Fibroblast of upper back skin (primary cell): ENCODE results near the gene HMGCR.

ENCODE experiments used
- DNase-seq: peaks from one replicate; pipeline ENCODE4 v3.0.0-alpha.2; 2013

The HMGCR gene

DNA sequence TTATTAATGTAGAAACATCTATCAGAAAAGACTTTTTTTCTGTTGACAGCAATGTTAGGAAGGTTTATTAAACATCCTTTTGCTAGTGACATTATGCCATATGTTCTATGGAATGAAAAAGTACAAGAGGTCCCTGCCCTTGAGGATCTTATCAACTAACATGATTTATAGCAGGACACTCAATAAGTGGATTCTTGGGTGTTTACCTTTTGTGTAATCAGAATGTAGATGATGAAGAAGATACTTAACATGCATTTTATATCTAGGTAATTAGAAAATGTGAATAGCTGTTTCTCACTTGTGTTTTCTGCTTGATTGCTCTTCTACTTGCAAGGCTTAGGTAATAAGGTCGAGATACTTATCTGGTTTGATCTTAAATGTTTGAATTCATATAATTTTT is 4.9 kb downstream of the HMGCR start:
- no peak for DNase-seq

DNA sequence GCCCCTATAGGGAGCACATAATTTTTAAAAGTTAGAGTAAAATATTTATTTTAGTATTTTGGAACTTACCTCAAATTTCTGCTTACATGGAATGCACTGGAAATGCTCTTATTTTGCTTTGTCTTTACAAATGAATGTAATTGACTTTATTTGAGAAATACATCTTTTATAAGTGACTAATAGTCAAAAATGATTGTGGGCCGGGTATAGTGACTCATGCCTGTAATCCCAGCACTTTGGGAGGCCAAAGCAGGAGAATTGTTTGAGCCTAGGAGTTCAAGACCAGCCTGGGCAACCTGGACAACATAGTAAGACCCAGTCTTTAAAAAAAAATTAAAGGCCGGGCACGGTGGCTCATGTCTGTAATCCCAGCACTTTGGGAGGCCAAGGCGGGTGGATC is 5.8 kb downstream of the HMGCR start:
- DNase-seq: no peak

DNA sequence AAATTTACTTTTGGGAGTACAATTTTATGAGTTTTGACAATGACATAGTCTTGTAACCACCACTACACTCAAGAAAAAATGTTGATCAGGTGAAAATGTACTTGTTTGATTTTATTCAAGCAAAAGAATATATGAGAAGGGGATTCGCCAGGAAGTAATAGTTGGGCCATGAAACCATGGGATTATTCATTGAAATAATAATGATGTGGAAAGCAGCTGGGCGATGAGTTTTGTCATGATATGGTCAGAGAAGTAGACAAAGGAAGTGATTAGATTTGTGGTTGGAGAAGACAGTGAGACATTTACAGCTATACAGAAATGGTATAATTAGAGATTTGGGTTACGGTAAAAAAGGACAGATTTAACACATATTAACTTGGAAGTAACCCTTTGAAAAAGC is 11.2 kb downstream of the HMGCR start:
- DNase-seq: no peak

DNA sequence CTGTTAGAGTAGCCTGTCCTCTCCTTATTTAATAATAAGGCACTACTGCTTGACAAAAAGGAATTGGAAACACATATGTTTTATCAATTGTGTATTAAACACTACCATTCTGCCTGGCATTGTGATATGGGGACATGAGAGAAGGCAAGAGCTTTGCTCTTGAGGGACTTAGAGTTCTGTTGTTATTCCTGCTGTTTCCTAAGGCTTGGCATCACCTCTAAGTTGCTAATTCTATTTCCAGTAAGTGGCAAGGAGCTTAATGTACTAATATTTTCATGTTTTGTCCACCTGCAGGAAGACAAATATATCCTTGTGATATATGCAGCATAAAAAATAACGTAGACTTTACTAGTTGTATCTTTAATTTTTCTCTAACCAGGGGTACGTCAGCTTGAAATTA is 12.6 kb downstream of the HMGCR start:
- DNase-seq: no peak

DNA sequence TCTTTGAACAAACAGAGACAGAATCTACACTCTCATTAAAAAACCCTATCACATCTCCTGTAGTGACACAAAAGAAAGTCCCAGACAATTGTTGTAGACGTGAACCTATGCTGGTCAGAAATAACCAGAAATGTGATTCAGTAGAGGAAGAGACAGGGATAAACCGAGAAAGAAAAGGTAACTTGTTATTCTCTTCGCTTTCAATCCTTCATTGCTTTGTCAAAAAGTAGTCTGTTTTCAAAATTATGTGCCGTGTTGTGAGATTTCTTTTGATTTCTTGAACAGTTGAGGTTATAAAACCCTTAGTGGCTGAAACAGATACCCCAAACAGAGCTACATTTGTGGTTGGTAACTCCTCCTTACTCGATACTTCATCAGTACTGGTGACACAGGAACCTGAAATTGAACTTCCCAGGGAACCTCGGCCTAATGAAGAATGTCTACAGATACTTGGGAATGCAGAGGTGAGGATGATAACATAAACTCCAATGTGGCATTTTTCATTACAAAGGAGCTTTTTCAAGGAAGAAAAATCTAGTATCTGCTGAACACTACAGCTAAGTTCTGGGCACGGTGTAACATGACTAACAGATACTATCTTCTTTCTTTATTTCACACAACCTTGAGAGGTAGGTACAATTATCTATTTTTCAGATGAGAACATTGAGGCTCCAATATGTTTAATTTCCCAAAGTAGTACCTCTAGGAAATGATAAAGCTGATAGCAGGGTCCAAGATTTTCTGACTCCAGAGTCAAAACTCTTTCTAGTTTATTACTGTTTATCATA is 14.3 kb downstream of the HMGCR start:
- no peak for DNase-seq

DNA sequence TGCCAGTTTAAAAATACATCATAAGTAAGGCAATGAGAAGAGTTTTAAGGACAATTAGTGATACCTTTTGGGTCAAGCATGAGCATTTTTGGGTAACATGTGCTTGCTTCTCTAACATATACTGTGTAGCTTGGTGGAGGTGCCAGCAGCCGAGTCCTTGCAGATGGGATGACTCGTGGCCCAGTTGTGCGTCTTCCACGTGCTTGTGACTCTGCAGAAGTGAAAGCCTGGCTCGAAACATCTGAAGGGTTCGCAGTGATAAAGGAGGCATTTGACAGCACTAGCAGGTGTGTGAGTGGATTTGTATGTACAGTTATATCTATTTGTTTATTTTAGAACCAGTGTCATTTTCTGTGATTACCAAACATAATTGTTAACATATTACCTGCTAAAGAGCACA is 18.2 kb downstream of the HMGCR start:
- DNase-seq: no peak

DNA sequence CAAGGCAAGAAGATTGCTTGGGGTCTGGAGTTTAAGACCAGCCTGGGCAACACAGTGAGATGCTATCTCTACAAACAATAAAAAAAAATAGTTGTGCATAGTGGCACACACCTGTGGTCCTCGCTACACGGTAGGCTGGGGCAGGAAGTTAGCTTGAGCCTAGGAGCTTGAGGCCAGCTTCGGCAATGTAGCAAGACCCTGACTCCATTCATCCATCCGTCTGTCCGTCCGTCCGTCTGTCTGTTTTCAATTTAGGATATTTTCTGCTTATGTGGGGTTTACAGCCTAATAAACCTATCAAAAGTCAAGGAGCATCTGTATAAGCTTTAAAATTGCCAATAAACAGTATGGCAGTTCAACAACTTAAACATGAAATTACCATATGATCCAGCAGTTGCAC is 19.7 kb downstream of the HMGCR start:
- no peak for DNase-seq

DNA sequence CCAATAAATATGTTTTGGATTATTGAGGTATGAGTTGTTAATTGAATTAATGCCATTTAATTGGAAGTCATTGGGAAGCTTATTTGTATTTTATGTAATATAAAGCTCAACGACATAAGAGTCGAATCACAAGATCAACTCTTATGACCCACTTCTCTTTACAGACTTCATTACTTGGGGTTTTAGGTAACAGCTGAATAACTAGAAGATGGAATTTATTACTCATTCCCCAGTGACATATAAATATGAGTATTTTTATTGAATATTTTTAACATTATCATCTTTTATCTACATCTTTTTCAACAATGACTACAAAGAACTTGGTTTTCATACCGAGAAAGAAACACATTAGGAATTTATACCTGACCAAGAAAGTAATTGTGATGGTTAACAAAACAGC is 21.1 kb downstream of the HMGCR start:
- DNase-seq: no peak

DNA sequence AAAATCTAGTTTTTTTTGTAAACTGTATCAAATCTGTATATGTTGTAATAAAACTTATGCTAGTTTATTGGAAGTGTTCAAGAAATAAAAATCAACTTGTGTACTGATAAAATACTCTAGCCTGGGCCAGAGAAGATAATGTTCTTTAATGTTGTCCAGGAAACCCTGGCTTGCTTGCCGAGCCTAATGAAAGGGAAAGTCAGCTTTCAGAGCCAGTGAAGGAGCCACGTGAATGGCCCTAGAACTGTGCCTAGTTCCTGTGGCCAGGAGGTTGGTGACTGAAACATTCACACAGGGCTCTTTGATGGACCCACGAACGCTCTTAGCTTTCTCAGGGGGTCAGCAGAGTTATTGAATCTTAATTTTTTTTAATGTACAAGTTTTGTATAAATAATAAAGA is 24.3 kb downstream of the HMGCR start:
- no peak for DNase-seq

DNA sequence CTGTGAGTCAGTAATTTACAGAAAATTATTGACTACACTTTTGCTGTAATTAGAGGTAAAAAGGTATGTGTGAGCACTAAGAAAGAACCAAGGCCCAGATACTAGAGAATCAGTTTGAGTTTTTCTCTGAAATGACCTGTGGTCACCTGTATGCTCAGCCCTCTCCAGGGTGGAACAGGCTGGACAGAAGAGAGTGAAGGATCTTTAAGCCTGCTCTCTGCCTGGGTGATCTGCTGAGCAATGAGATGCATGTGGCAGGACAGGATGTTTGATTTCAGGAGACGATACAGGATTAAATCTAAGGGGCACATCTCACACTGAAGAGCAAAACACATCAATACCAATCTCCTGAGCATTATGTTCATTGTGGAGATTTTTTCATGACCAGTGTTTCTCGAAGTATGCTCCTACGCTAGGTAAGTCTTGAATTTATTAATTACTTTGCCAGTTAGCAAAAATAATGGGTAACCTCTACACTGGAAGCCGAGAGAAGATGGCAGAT is 25.5 kb downstream of the HMGCR start:
- no peak for DNase-seq

DNA sequence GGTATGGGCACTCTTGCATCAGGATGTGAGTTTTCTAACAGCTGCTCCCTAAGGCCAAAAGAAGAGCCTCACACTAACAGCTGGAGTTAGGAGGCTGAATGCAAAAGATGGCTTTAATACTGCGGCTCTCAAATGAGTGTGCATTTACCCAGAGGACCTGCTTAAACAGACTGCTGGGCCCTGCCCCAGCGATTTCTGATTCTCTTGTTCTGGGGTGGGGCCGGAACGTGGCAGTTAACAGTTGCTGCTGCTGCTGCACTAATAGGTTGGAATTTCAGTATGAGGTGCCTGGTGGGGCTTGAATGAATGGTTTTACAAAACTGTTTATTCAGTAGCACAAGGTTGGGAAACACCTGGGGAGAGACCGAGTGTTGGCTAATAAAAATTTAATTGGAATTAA is 26.1 kb downstream of the HMGCR start:
- no peak for DNase-seq

DNA sequence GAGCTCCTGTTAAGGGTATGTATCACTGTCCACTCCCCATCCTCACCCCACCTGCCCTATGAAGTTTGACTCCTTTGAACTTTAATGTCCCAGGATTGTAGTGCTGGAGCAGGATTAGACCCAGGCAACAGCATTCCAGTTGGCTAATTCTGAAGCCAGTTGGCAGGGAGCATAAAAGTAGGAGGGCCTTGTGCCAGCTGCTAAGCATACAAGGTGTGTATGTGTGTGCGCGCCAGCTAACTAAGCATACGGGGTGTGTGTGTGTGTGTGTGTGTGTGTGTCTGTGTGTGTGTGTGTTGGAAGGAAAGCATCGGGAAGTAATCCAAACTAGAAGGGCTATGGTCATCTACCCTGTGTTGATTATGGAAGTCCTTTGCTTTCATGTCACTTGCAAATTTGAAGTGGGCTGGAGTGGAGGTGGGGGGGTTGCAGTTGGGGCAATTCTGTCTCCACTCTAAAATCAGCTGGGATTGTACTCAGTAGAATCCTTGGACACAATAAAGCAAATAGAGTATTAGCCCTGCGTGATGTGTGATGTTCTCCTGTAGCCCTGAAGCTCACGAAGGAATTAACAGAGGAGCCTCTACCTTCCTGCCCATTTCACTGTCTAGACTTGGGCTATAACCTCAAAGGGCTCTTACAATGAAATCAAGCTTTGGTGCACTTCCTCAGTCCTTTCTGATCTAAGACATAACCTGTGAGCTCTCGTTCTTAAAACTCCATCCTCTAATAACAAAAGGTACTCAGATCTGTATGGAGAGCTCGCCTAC is 26.9 kb downstream of the HMGCR start:
- DNase-seq: no peak

DNA sequence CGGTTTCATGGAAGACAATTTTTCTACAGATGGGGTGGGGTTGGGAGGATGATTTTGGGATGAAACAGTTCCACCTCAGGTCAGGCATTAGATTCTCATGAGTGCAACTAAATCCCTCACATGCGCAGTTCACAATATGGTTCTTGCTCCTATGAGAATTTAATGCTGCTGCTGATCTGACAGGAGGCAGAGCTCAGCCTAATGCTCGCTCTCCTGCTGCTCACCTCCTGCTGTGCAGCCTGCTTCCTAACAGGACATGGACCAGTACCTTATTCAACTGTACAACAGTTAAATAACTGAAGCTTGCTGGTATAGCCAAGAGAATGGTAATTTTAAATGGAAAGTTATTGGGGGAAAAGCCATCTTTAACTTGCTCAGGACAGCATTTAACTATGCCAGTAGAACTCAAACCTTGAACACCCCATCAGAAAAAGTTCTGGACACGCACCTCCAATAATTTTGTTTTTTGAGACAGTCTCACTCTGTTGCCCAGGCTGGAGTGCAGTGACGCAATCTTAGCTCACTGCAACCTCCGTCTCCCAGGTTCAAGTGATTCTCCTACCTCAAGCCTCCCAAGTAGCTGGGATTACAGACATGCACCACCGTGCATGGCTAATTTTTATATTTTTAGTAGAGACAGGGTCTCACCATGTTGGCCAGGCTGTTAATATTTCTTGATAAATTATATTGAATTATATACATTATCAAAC is 27.7 kb downstream of the HMGCR start:
- DNase-seq: no peak

DNA sequence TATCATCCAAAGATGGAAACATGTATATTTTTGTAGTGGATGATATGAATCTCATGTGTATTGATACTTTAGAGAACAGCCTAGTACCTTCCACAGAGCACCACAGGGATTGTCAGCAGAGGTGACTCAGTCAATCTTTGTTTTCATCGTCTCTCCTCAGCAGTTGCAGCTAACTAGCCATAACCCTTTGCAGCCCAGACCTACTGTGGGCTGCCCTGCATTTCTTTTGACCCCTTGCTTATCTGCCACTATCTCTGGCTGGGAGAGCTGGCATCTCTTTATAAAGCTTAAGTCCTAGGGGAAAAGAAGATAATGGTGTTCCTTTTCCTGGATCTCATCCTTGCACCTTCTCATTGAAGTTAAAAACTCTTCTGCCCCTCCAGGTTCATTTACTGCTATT is 28.7 kb downstream of the HMGCR start:
- DNase-seq: no peak

DNA sequence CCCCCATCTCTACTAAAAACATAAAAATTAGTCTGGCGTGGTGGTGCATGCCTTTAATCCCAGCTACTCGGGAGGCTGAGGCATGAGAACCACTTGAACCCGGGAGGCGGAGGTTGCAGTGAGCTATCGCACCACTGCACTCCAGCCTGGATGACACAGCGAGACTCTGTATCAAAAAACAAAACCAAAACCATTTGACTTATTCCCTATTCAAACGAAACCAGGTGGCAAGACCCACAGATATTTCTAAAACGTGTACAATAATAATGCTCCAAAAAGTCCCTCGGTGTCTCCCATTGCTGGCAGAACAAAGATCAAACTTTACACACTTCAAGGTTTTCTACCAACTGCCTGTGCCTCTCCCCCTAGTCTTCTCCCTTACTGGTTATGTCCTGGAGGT is 29.8 kb downstream of the HMGCR start:
- no peak for DNase-seq

DNA sequence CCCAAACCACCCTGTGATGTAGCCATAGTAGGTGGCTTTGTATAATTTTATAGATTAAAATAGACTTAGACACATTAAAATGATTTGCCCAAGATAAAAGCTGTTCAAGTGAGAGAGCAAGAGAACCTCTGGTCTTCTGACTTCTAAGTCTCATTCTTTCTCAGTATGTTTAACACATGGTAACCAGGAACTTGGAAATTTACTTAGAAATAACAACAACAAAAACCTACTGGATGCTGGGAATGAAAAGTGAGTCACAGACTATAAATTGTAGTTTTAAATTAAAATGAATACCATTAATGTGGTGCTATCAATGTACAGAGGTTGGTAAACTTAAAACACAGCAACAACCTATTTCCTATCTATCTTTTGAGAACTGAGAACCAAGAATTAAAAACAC is 30.4 kb downstream of the HMGCR start:
- DNase-seq: peak; percentile 17

DNA sequence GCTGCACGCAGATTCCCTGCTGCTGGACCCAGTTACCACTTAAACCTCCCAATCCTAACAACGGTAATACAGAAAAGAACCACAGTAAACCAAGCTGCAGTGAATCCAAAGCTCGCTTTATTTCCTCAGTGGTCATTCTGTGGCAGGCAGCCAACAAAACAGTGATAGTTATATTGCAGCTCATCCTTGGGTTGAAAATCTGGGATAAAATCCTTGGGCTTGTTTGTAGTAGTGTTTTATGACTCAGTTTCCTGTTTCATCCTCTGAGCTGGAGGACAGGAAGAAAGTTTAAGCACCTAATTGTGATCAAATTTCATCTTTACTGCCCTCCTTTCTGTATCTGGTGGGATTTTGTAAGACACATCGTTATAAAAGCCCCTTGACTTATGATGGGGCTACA is 31.4 kb downstream of the HMGCR start:
- DNase-seq: peak; percentile 33

DNA sequence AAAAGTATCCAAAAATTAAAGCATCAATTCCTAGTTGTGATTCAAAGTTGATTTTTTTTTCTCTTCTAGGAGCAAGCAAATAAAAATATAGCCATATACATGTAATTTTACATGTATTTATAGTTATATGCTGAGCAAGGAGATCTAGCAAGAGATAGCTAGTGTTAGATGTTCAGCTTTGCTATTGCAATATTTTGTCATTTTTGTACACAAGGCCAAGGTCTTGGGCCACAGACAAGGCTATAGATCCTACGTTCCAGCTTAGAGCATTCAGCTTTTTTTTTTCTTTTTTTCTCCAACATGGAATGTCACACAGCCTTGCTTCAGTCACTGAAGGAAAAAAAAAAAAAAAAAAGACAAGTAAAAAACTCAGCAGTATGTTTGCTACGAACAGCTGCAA is 36.8 kb downstream of the HMGCR start:
- no peak for DNase-seq

DNA sequence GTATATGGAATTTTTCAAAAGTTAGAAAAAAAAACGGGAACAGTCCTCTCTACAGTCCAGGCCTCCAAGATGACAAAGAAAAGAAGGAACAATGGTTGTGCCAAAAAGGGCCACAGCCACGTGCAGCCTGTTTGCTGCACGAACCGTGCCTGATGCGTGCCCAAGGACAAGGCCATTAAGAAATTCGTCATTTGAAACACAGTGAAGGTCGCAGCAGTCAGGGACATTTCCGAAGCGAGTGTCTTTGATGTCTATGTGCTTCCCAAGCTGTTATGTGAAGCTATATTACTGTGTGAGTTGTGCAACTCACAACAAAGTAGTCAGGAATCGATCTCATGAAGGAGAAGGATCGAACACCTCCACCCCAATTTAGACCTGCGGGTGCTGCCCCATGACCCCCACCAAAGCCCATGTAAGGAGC is 37.4 kb downstream of the HMGCR start:
- DNase-seq: no peak

DNA sequence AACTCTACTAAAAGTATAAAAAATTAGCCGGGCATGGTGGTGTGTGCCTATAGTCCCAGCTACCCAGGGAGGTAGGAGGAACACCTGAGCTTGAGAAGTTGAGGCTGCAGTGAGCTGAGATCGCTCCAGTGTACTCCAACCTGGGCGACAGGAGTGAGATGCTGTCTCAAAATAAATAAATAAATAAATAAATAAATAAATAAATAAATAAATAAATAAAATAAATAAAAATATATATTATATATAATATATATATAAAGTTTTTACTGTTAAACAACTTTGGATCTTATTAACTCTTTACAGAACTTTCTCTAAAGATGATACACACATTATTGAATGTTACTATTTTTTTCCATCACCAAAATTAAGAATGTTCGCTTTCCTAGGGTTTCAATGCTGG is 38.4 kb downstream of the HMGCR start:
- DNase-seq: no peak

DNA sequence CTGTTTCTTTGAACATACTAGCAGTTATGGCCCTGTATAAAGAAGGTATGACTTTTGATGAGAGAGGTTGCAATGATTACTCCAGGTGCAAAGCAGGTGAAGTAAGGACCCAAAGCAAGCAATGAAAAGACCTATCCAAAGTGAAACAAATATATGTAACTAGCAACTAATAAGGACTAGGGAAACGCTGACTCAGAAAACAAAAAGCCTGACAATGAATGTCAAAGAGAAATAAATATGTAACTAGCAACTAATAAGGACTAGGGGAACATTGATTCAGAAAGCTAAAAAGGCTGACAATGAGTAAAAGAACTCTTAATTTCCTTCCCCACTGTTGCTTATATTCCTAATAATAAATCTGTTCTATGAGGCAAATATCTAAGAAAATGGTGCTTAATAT is 43.1 kb downstream of the HMGCR start:
- DNase-seq: no peak

DNA sequence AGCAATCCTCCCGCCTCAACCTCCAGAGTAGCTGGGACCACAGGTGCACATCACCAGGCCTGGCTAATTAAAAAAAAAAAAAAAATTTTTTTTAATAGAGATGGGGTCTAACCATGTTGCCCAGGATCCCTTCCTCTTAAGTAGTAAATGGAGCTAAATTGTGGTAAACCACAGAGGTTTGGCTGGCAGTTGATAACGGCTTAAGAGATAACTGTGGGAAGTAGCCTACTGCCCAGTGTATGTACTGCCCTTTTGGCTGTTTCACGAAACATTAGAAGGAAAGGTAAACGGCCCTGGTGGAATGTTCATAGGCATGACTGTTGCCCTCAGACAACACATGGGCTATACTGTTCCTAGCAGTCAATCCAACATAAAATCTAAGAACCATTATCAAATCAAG is 44.4 kb downstream of the HMGCR start:
- no peak for DNase-seq

DNA sequence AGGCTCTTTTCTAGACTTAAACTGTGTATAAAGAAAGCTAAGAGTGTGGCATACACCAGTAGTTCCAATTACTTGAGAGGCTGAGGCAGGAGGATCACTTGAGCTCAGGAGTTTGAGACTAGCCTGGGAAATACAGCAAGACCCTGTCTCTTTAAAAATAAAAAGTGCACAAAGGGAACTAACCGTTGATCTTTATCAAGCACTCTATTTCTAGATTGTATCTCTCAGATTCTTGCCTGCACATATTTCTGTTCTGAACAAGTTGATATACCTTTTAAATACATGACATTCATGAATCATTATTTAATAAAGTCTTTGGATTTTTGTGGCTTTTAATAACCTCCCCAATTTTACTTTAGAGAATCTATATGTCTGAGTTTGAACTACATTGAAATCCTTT is 47.2 kb downstream of the HMGCR start:
- DNase-seq: no peak

DNA sequence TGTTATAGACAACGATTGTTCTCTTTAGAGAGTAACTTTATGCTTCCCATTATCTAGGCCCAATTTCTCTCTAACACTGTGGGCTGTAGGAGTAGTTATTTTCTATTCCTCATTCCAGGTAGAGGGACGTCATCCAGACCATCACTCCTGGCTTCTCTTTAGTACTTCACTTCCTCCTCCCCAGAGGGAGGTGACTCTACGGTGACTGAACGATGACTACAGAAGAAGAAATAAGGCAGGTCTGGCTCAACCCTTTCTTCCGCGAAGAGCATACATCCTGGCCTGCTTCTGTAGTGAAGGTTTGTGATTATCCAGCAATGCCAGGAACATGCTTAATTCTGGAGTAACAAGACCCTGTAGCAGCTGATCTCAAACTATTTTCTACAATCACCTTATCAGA is 50.8 kb downstream of the HMGCR start:
- DNase-seq: no peak
